HG02798 (cell line): ENCODE measurements around the gene GPX7.

ENCODE experiments used
- ATAC-seq: cut with Tn5 transposase; IDR thresholded peaks from one replicate; pipeline ENCODE4 v1.9.1; 2021; ENCODE audit warnings: mild to moderate bottlenecking; ENCODE audit not compliant: unreplicated experiment, poor library complexity

GPX7 gene

DNA sequence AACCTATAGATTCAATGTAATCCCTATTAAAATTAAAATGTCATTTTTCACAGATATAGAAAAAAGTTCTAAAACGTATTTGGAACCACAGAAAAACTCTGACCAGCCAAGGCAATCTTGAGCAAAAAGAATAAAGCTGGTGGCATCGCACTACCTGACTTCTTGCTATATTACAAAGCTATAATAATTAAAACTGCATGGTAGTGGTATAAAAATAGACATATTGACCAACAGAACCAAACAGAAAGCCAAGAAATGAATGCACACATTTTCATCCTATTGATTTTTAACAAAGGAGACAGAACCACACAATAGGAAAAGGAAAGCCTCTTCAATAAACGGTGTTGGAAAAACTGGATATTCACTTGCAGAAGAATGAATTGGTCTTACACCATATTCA is 21.6 kb downstream of the GPX7 start:
- no peak for ATAC-seq

DNA sequence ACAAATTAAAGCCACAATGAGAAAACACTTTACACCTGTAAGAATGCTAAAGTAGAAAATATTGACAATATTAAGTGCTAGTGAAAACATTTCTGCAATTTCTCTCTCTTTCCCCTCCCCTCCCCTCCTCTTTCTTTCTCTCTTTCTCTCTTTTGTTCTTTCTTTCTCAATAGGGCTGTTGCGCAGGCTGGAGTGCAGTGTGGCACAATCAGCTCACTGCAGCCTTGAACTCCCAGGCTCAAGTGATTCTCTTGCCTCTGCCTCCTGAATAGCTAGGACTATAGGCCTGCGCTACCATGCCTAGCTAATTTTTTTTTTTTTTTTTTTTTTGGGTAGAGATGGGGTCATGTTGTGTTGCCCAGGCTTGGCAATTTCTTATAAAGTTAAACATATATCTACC is 24.9 kb downstream of the GPX7 start:
- no peak for ATAC-seq

DNA sequence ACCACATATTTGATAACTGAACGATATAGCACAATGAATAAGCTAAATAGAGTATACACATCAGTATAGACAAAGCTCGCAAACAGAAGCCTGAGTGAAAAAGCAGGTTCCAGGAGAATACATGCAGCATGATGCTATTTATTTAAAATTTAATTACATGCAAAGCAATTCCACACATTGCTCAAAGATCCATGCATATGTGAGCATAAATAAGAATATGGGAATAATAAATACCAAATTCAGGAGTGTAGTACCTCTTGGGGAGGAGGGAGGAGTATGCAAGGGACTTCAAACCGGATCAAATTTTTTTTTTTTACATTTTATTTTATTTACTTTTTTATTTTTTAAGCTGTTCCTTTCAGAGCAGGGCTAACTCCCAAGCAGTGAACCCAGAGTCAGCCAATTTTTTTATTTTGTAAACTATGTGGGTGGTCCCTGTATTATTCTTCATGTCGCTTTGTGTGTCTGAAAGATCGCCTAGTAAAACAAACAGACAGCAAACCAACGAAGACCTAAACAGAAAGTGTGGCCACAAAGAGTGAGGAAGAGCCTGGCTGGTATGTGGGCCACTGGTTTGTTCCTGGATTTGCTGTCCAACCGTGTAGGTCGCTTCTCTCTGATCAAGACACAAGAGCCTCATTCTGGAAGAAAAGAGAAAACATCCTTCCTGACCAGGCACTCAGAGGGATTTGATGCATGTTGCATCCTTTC is 26.6 kb downstream of the GPX7 start:
- no peak for ATAC-seq

DNA sequence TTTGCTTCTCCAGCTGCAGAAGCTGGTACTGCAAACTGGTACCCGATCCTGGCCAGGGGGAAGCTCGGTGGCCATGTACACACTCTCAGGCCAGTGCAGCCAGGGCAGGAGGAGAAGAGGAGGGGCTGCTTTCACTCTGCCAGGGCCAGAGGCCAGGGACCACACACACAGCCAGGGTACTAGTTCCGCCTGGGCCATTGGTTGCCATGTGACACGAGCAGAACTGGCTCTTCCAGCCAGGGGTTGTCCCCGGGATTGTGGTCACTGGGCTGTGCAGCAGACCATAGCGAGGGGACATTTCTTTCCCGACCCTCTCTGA is 27.1 kb downstream of the GPX7 start:
- no peak for ATAC-seq

DNA sequence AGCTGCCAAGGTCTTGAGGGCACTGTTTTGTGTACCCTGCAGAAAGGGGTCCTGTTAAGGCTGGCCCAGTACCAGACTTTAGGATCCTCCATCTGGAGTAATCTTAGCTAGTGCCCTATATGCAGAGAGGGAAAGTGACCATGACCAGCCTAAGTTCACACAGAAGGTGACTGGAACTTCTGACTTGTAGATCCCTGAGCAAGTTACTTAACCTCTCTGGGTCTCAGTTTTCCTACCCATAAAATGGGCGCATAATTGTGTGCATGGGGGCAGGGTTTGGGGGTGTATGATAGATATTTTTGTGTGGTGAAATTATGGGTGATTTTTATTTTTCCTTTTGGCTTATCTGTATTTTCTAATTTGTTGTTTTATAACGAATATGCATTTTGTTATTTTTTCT is 27.5 kb downstream of the GPX7 start:
- ATAC-seq = no peak

DNA sequence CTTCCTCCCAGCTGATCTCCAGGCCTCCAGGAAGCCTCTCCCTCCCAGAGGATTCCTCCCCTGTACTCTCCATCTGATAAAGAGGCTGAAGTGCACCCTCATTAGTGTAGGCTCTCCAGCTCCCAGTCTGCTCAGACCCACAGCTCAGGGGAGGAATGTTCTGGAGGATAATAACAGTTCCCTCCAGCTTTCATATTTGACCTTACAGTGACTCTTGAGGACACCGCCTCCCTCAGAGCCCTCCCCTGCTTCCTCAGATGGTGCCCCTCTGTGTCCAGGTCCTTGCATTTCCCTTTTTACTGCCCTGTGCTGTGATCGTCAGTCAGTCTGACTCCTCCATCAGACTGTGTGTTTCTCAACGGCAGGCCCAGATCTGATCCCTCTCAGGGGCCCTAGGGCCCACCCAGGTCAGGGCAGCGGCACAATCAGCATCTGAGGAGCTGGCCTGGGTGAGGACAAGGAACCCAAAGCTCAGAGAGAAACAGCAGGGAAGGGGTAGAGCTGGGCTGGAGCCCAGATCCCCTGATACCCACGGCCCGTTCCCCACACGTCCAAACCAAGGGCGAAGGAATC is 29.7 kb downstream of the GPX7 start:
- ATAC-seq = no peak

DNA sequence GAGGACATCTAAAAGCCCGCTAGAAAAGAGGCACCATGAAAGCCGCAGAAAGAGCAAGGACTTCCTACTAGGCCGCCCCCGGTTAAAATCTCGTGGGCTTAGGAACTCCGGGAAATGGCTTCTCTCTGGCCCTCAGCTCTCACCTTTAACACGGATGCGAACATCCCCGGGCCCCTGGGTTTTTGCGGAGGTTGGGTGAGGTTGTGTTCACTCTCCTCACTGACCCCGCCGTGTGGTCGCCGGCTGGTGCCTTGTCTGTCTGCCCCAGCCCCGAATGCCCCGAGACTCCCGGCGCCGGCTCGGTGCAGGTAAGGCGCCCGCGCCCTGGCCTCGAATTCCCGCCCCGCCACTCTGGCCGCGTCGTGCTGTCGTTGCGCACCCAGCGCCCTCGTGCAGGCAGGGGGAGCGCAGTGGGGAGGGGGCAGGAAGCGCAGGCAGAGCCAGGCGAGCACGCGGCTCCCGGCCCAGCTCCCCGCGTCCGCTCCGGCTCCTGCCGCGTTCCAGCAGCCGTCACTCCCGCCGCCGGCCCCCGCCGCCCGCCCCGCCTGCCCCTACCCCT is 30.6 kb downstream of the GPX7 start, which contains the start of gene SHISAL2A:
Gene SHISAL2A, plus strand, starts transcription at position 437 of the 559 bp plus-strand sequence. CDS start 326 bp downstream, outside the sequence.
- no peak for ATAC-seq

DNA sequence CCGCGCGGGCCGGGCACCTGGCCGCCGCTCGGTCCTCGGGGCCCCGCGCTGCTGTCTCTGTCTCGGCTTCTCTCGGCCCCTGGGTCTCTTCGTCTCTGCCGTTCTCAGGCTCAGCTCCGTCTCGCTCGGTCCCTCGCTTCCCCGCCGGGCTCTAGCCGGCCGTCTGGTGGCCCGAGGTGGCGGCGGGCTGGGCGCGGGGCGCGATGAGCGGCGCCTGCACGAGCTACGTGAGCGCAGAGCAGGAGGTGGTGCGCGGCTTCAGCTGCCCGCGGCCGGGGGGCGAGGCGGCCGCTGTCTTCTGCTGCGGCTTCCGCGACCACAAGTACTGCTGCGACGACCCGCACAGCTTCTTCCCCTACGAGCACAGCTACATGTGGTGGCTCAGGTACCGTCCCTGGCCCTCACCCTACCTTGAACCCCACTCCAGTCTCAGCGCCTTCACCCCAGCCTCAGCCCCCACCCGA is 31.2 kb downstream of the GPX7 start:
- no peak for ATAC-seq

DNA sequence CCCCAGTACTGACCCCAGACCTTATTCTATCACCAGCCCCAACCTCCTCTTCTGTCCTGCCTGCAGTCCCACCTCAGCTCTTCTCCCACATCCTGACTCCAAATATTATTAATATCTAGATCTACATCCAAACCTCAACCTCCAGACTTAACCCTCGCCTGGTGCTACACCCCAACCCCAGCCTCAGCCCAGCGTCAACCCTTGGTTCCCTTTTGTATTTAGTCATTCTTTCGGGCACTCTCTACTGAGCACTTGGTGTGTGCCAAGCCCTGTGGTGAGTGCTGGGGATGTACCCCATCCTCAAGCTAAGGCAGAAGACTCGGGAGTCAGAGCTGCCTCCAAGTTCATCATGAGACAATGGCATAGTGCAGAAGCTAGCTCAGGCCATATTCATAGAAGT is 31.9 kb downstream of the GPX7 start:
- ATAC-seq = no peak

DNA sequence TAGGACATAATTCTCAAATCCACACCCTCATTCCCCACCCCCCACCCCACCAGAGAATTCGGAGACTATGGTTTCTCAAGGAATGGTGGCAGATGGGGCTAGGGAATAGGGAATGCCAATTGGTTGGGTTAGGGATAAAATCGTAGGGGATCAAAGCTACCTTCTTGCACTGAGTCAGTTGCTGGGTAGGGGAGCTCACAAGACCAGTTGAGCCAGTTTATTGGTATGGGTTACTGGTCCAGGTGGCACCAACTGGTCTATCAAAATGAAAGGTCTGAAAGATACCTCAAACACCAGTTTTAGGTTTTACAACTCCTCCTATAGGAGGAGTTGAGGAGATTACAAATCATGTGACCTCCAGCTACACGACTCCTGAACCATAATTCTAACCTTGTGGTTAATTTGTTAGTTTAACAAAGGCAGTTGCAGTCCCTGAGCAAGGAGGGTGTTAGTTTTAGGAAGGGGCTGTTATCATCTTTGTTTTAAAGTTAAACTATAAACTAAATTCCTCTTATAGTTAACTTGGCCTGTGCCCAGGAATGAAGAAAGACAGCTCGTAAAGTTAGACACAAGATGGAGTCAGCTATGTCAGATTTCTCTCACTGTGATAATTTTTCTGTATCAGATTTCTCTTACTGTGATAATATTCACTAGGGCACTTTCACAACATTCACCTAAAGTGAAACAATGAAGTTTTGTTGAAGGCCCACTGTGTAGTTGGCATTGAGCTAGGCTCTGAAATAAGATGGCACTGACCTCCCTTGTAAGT is 33.3 kb downstream of the GPX7 start:
- no peak for ATAC-seq

DNA sequence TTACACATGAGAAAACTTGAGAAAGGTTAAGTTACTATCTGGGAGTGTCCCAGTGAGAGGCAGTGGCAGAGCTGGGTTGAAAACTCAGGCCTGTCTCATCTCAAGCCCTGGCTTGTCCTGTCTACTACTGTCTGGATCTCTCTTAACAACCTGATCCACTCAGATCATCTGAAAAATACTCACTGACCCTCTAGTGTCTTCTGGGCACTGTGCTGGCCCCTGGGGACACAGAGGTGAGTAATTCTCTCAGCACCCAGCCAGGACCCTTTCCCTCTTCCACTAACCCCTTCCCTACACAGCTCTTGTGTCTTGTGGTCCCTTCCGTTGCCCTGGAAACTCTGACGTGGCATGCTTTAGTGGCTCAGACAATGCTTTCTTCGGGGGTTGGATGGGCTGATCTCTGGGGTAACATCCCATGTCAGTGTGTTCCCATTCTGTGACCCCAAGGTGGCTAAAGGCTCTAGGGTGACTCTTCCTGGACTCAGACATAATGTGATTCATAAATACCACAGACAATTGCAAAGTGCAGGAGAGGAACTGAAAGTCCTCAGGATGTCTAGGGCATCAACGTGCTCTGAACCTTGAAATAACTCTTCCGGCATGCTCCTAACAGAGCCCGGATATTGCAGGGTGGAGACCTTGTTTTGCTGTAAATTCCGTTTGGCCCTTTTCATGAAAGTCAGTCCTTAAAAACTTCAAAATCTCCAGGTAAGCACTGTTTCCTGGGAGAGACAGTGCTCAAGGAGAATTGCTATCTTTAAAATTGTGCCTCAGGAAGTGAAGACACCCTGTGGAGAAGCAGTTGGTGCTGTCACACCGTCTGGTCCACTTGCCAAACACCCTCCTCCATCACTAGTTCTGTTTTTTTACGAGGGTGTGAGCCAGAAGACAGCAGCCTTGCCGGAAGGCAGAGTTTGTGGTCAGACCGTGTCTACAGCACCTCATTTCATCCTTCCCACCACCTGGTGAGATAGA is 34.8 kb downstream of the GPX7 start:
- ATAC-seq = peak; percentile 61

DNA sequence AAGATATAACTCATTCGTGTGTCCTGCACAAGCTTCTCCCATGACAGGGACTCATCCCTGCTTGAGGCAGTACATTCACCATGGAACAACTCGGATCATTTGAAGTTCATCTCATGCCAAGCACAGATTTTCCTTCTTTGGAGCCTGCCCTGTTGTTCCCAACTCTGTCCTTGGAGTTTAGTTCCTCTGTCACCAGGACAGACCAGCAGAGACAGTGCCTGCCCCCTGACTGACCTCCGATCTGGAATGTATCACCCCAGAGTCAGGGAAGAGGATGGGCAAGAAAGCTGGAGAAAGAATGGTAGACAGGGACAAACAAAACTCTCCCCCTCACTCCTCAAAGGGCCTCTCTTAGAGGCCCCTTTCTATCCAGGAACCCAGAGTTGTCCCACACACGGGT is 35.8 kb downstream of the GPX7 start:
- no peak for ATAC-seq

DNA sequence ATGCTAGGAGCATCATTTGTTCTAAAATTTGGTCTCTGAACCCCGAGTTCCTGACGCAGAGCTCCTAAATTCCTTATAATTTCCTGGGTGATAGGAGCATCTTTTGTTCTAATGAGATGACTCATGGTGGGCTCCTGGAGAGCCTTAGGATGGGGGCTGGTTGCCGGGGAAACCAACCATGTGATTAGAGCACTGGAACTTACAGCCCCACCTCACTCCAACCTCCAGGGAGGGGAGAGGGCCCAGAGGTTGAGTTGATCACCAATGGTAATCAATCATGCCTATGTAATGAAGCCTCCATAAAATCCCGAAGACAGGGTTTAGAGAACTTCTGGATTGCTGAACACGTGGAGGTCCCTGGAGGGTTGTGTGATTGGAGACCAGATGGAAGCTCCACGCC is 38.5 kb downstream of the GPX7 start:
- ATAC-seq = no peak

DNA sequence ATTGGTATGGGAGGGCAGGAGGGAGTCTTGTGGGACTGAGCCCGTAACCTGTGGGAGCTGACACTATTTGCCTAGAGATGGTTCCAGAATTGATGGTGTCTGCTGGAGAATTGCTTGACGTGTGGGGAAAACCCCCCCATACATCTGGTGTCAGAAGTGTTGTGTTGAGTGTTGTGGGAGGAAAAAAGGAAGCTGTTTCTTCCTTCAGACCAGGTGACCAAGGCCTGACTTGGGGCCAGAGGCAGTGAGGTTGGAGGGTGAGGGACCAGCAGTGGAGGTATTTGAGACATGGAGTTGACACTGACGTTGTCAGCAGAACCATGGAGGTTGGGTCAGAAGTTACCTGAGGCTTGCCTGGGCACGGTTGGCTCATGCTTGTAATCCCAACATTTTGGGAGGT is 39.1 kb downstream of the GPX7 start:
- no peak for ATAC-seq

DNA sequence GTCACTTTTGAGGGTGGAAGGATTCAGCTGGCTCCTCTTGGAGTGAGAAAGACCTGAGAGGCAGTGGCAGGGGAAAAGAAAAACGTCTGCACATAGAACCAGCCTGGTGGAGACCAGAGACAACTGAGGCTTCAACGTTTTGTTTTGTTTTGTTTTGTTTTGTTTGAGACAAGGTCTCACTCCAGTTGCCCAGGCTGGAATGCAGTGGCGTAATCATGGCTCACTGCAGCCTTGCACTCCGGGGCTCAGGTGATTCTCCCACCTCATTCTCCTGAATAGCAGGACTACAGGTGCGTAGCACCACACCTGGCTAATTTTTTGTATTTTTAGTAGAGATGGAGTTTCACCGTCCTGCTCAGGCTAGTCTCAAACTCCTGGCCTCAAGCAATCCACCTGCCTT is 43.1 kb downstream of the GPX7 start:
- ATAC-seq = no peak

DNA sequence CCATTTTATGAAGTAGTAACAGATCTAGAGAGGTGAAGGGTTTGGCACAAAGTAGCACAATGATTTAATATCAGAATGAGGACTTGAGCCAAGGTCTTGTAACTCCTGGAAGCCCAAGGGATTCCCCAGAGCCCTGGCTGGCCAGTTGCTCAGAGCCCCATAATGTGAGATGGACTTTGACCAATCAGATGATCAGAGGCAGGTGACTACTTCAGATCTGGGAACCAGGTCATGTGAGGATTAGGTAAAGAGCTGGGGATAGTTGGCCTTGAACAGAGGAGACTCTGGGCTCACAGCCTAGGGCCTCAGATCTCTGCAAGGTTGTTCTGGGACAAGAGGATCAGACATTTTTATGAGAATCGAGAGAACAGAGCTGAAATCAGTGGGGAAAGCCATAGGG is 49.7 kb downstream of the GPX7 start:
- ATAC-seq = no peak

DNA sequence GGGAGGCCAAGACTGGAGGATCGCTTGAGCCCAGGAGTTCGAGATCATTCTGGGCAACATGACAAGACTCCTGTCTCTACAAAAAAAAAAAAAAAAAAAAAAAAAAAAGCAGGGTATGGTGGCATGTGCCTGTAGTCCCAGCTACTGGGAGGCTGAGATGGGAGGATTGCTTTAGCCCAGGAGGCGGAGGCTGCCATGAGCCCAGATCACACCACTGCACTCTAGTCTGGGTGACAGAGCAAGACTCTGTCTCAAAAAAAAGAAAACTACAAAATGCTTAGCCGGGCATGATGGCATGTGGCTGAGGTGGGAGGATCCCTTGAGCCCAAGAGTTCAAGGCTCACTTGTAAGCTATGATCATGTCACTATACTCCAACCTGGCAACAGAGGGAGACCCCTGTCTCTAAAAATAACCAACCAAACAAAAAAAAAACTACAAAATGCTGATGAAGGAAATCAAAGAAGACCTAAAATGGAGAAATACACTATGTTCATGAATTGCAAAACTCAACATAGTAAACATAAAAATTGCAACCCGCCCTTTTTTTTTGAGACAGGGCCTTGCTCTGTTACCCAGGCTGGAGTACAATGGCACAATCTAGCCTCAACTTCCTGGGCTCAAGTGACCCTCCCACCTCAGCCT is 51.2 kb downstream of the GPX7 start:
- ATAC-seq = no peak

DNA sequence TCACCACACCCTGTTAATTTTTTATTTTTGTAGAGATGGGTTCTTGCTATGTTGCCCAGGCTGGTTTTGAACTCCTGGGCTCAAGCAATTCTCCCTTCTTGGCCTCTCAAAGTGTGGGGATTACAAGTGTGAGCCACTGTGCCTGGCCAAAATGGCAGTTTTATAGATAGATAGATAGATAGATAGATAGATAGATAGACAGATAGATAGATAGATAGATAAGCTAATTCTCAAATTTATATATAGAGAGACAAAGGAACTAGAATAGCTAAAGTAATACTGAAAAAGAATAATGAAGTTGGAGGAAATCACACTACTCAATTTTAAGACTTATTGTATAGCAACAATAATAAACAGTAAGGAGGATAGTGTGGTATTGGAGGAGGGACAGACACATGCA is 51.9 kb downstream of the GPX7 start:
- no peak for ATAC-seq

DNA sequence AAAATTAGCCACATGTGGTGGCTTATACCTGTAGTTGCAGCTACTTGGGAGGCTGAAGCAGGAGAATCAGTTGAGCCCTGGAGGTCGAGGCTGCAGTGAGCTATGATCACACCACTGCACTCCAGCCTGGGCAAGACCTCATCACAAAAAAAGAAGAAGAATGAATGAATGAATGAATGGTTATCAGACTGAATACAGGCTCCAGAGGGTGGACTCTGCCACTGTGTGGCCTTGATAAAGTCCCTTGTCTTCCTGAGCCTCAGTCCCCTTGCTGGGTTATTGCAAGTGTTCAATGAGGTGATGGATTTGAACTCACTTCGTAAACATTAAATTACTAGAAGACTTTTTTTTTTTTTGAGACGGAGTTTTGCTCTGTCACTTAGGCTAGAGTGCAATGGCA is 55.5 kb downstream of the GPX7 start:
- no peak for ATAC-seq
